Measurements from ENCODE around the gene CARD19.

Gene CARD19

GRCh38 chr9:93064392-93065134 is 31.5 kb upstream of the CARD19 start:
- DNase-seq, result peak; percentile 75

- DNase-seq, result no peak
Observed at GRCh38 chr9:93065135-93065720, 30.8 kb upstream of the CARD19 start.

- no peak for DNase-seq
Observed at GRCh38 chr9:93066978-93067603, 28.9 kb upstream of the CARD19 start.

- no peak for DNase-seq
Observed at GRCh38 chr9:93068956-93069355, 27.1 kb upstream of the CARD19 start.

GRCh38 chr9:93071464-93071863 is 24.6 kb upstream of the CARD19 start:
- DNase-seq, result no peak

- DNase-seq, result no peak
Observed at GRCh38 chr9:93072383-93072795, 23.6 kb upstream of the CARD19 start.

GRCh38 chr9:93076101-93076791 is 19.8 kb upstream of the CARD19 start:
- no peak for DNase-seq

GRCh38 chr9:93076792-93077128 is 19.3 kb upstream of the CARD19 start:
- DNase-seq, result no peak

- DNase-seq, result no peak
Observed at GRCh38 chr9:93077367-93077766, 18.6 kb upstream of the CARD19 start.

- no peak for DNase-seq
Observed at GRCh38 chr9:93077811-93078210, 18.2 kb upstream of the CARD19 start.

- peak; percentile 4 for DNase-seq
Observed at GRCh38 chr9:93079371-93079770, 16.6 kb upstream of the CARD19 start.

GRCh38 chr9:93080406-93080805 is 15.6 kb upstream of the CARD19 start:
- peak; percentile 4 for DNase-seq

GRCh38 chr9:93081081-93081529 is 14.9 kb upstream of the CARD19 start:
- DNase-seq, result no peak

- DNase-seq, result no peak
Observed at GRCh38 chr9:93081931-93082330, 14.1 kb upstream of the CARD19 start.

- DNase-seq, result peak; percentile 6
Observed at GRCh38 chr9:93082841-93083411, 13.1 kb upstream of the CARD19 start.

GRCh38 chr9:93083592-93084470 is 12.2 kb upstream of the CARD19 start:
- peak; percentile 6 for DNase-seq

GRCh38 chr9:93084471-93084881 is 11.5 kb upstream of the CARD19 start:
- DNase-seq, result no peak

- DNase-seq, result no peak
Observed at GRCh38 chr9:93085676-93086075, 10.3 kb upstream of the CARD19 start.

GRCh38 chr9:93086447-93087224 is 9.4 kb upstream of the CARD19 start:
- no peak for DNase-seq

- DNase-seq, result no peak
Observed at GRCh38 chr9:93087971-93088655, 7.9 kb upstream of the CARD19 start.

GRCh38 chr9:93088656-93089015 is 7.4 kb upstream of the CARD19 start:
- no peak for DNase-seq

All from activated CD4-positive, alpha-beta T cell treated with anti-CD3 and anti-CD28 coated beads for 1 hour (primary cell).